HEK293 (cell line): Measurements from ENCODE around the gene MYOF.

Experiments used
- CTCF ChIA-PET: fragments of 350-600 bp; formaldehyde crosslinking; extraction: SDS; loops from one replicate; lab custom pipeline; 2021; ENCODE audit warnings: antibody characterized with exemption; lab: Yijun Ruan, JAX
- POLR2A ChIA-PET: fragments of 300-600 bp; formaldehyde crosslinking; extraction: SDS; loops from one replicate; lab custom pipeline; 2020; ENCODE audit warnings: antibody characterized with exemption, inconsistent platforms; lab: Yijun Ruan, JAX
- H3K27ac ChIP-seq: fragments of 200-500 bp; sonication (Bioruptor generic); 2 replicates; pipeline ENCODE4 v1.5.1; 2014; ENCODE audit warnings: low read depth, low read length, control low read depth, inconsistent platforms; ENCODE audit errors: extremely low read depth
- H3K36me3 ChIP-seq, 2 experiments: fragments of 200-500 bp in 1 of 2; sonication (Bioruptor generic) in 1 of 2; 1 replicate in 1 of 2; 2 replicates in 1 of 2; pipeline ENCODE4 v1.5.1; 2014 to 2017; ENCODE audit warnings: inconsistent platforms in 2 of 2, low read length in 2 of 2; ENCODE audit not compliant: control insufficient read depth in 2 of 2, insufficient read depth in 1 of 2
- H3K4me1 ChIP-seq: fragments of 200-500 bp; sonication (Bioruptor generic); 2 replicates; pipeline ENCODE4 v1.5.1; 2014; ENCODE audit warnings: mild to moderate bottlenecking, low read length, inconsistent platforms; ENCODE audit not compliant: control insufficient read depth, insufficient read depth
- H3K4me3 ChIP-seq: 2 replicates; pipeline ENCODE4 v1.5.1; 2011; ENCODE audit warnings: low read depth, mild to moderate bottlenecking, control low read depth, low read length, moderate library complexity
- H3K9me3 ChIP-seq: fragments of 200-500 bp; sonication (Bioruptor generic); 2 replicates; pipeline ENCODE4 v1.5.1; 2014; ENCODE audit warnings: low read depth, low read length, inconsistent platforms; ENCODE audit not compliant: control insufficient read depth, insufficient read depth
- KLF16 ChIP-seq: fragments of 450-650 bp; formaldehyde crosslinking; IDR thresholded peaks from 2 replicates; pipeline ENCODE4 v1.5.1; 2017; ENCODE audit warnings: missing biosample characterization, missing genetic modification characterization
- KLF17 ChIP-seq: fragments of 450-650 bp; formaldehyde crosslinking; IDR thresholded peaks from 2 replicates; pipeline ENCODE4 v1.5.1; 2016; ENCODE audit warnings: missing biosample characterization, missing genetic modification characterization
- KLF9 ChIP-seq: fragments of 450-650 bp; formaldehyde crosslinking; IDR thresholded peaks from 2 replicates; pipeline ENCODE4 v1.5.1; 2016; ENCODE audit warnings: missing biosample characterization, missing genetic modification characterization, low read depth
- REST ChIP-seq: fragments of 450-650 bp; formaldehyde crosslinking; IDR thresholded peaks from 2 replicates; pipeline ENCODE4 v1.5.1; 2016; ENCODE audit warnings: missing biosample characterization, missing genetic modification characterization
- ZBTB11 ChIP-seq: fragments of 450-650 bp; formaldehyde crosslinking; conservative IDR thresholded peaks from 2 replicates; pipeline ENCODE4 v1.5.1; 2016; ENCODE audit warnings: low read depth, missing biosample characterization, missing genetic modification characterization
- ZBTB6 ChIP-seq: fragments of 450-650 bp; formaldehyde crosslinking; IDR thresholded peaks from 2 replicates; pipeline ENCODE4 v1.5.1; 2017; ENCODE audit warnings: missing biosample characterization, missing genetic modification characterization
- ZBTB8A ChIP-seq: fragments of 450-650 bp; formaldehyde crosslinking; IDR thresholded peaks from 2 replicates; pipeline ENCODE4 v1.5.1; 2016; ENCODE audit warnings: missing biosample characterization, missing genetic modification characterization
- ZEB2 ChIP-seq: fragments of 450-650 bp; formaldehyde crosslinking; IDR thresholded peaks from 2 replicates; pipeline ENCODE4 v1.5.1; 2016; ENCODE audit warnings: missing biosample characterization, missing genetic modification characterization
- ZNF169 ChIP-seq: fragments of 450-650 bp; formaldehyde crosslinking; IDR thresholded peaks from 2 replicates; pipeline ENCODE4 v1.5.1; 2016; ENCODE audit warnings: missing biosample characterization, missing genetic modification characterization
- ZNF202 ChIP-seq: fragments of 450-650 bp; formaldehyde crosslinking; IDR thresholded peaks from 2 replicates; pipeline ENCODE4 v1.5.1; 2016; ENCODE audit warnings: missing biosample characterization, missing genetic modification characterization, borderline replicate concordance
- ZNF391 ChIP-seq: fragments of 450-650 bp; formaldehyde crosslinking; IDR thresholded peaks from 2 replicates; pipeline ENCODE4 v1.5.1; 2016; ENCODE audit warnings: low read depth, missing biosample characterization, missing genetic modification characterization, borderline replicate concordance
- ZNF600 ChIP-seq: fragments of 450-650 bp; formaldehyde crosslinking; IDR thresholded peaks from 2 replicates; pipeline ENCODE4 v1.5.1; 2016; ENCODE audit warnings: missing biosample characterization, missing genetic modification characterization
- ZNF610 ChIP-seq: fragments of 450-650 bp; formaldehyde crosslinking; IDR thresholded peaks from 2 replicates; pipeline ENCODE4 v1.5.1; 2016; ENCODE audit warnings: missing biosample characterization, missing genetic modification characterization, borderline replicate concordance
- ZNF626 ChIP-seq: fragments of 450-650 bp; sonication (Bioruptor Pico); formaldehyde crosslinking; IDR thresholded peaks from 2 replicates; pipeline ENCODE4 v1.5.1; 2018; ENCODE audit warnings: missing biosample characterization, missing genetic modification characterization, inconsistent platforms
- ZNF639 ChIP-seq: fragments of 450-650 bp; formaldehyde crosslinking; IDR thresholded peaks from 2 replicates; pipeline ENCODE4 v1.5.1; 2016; ENCODE audit warnings: missing biosample characterization, missing genetic modification characterization
- ZNF654 ChIP-seq: fragments of 450-650 bp; formaldehyde crosslinking; IDR thresholded peaks from 2 replicates; pipeline ENCODE4 v1.5.1; 2016; ENCODE audit warnings: low read depth, missing biosample characterization, missing genetic modification characterization
- ZNF664 ChIP-seq: fragments of 450-650 bp; formaldehyde crosslinking; IDR thresholded peaks from 2 replicates; pipeline ENCODE4 v1.5.1; 2016; ENCODE audit warnings: missing biosample characterization, missing genetic modification characterization

Gene MYOF

GRCh38 chr10:93417921-93418320 is 64.2 kb downstream of the MYOF start (continued):
- no peak for TF ChIP-seq ZNF639 (tag by site-specific recombination)
- TF ChIP-seq ZNF391 (tag by site-specific recombination): no peak
- TF ChIP-seq ZBTB8A: no peak

GRCh38 chr10:93417266-93417665 is 64.9 kb downstream of the MYOF start:
- TF ChIP-seq ZBTB6 (tag by site-specific recombination) (no peak), REST (tag by site-specific recombination) (peak; percentile 89)
- TF ChIP-seq, all 188 proteins: peak for 1
- H3K9me3 ChIP-seq: no peaks in the 10 kb centered on the region
- ChIA-PET POLR2A (no interaction called here), CTCF (interaction anchor here (1.0 to 1.3 kb wide), 2 partner anchors 13 to 41 kb away, joined by 3 to 6 read pairs; no protein-coding TSS in a partner anchor)
- H3K36me3 ChIP-seq: no peaks in the 10 kb centered on the region
- H3K4me1 ChIP-seq: 0 out of 2 replicates have a peak, but pooled peaks cover 3% of the 10 kb centered on the region
- H3K27ac ChIP-seq: no peak overlapping the region
- no peak overlapping the region for H3K4me3 ChIP-seq

GRCh38 chr10:93416824-93417223 is 65.3 kb downstream of the MYOF start:
- ChIA-PET POLR2A (no interaction called here), CTCF (interaction anchor here (0.6 to 1.3 kb wide), 3 partner anchors 12 to 959 kb away, joined by 3 to 6 read pairs (median 4); no protein-coding TSS in a partner anchor)
- Histone ChIP-seq H3K36me3 (no peaks in the 10 kb centered on the region), H3K27ac (no peak overlapping the region), H3K4me3 (no peak overlapping the region), H3K4me1 (0 out of 2 replicates have a peak, but pooled peaks cover 3% of the 10 kb centered on the region), H3K9me3 (no peaks in the 10 kb centered on the region)
- TF ChIP-seq ZNF626 (tag by site-specific recombination) (no peak), KLF16 (tag by site-specific recombination) (no peak), ZNF664 (no peak), ZNF654 (tag by site-specific recombination) (no peak), ZNF610 (tag by site-specific recombination) (no peak), KLF17 (tag by site-specific recombination) (no peak), ZNF600 (tag by site-specific recombination) (no peak), ZNF202 (tag by site-specific recombination) (no peak), ZEB2 (tag by site-specific recombination) (no peak), ZNF169 (tag by site-specific recombination) (no peak), KLF9 (tag by site-specific recombination) (no peak), ZBTB11 (tag by site-specific recombination) (no peak)
